NOMO-1 treated with dmso at 0.1 percent for 144 hours (cell line): ENCODE measurements around the gene BCAS3.

Source experiments
- DNase-seq: peaks from one replicate; lab custom pipeline; 2025; ENCODE audit not compliant: unreplicated experiment; lab: John Stamatoyannopoulos, UW

The BCAS3 gene

DNA sequence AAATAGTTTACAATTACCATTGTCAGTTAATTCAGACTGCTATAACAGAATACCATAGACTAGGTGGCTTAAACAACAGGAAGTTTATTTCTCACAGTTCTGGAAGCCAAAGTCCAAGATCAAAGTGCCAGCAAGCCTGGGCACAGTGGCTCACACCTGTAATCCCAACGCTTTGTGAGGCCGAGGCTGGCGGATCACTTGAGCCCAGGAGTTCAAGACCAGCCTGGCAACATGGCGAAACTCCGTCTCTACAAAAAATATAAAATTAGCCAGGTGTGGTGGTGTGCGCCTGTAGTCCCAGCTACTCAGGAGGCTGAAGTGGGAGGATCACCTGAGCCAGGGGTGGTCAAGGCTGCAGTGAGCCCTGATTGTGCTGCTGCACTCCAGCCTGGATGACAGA is 650.7 kb downstream of the BCAS3 start:
- DNase-seq = no peak

DNA sequence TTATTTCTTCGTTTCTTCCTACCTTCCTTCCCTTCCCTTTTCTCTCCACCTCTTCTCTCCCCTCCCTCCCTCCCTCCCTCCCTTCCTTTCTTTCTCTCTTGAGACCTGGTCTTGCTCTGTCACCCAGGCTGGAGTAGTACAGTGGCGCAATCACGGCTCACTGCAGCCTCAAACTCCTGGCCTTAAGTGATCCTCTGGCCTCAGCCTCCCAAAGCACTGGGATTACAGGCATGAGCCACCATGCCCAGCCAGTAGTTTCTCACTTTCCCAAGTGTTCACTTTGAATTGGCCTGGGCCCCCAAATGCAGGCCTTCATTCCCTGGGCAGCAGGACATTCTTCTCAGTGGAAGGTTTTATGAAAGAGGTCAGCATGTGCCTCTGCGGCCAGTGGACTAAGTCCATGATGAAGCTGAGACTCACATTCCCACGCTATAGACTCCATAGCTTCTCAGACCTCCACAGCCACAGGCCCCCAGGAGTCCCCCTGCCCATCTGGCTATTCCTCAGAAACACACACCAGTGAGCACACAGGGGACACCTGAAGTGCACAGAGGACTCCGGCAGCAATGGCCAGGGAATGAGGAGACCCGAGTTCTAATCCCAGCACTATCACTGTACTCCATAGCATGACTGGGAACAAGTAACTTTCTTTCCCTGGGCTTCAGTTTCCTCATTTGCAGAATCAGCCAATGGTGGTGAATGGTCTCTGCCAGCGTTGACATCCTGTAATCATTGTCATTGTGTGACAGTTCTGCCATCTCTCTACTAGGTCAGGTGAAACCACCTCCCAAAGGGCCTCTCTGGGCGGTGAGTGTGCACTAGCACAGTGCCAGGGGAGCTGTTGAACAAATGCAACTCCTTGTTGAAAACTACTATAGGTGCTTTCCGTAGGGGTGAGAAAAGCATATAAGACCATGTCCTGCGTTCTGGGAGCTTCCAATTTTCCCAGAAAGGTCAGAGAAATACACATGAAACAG is 652.8 kb downstream of the BCAS3 start:
- no peak for DNase-seq

DNA sequence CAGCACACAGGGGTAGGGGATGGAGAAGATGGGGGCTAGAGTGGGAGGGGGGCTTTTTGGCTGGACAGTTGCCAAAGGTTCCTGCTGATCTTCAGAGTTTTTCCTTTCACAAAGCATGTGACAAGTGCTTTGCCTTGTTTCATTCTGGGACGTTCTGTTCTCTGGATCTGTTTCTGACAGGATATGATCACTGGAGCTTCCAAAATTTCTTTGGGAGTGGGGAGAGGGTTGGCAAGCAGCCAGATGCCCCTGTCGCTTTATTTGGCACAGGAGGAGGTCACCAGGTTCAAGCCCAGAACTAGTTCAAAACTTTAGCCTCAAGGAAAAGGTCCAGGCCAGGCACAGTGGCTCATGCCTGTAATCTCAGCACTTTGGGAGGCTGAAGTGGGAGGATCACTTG is 653.5 kb downstream of the BCAS3 start:
- DNase-seq = no peak

DNA sequence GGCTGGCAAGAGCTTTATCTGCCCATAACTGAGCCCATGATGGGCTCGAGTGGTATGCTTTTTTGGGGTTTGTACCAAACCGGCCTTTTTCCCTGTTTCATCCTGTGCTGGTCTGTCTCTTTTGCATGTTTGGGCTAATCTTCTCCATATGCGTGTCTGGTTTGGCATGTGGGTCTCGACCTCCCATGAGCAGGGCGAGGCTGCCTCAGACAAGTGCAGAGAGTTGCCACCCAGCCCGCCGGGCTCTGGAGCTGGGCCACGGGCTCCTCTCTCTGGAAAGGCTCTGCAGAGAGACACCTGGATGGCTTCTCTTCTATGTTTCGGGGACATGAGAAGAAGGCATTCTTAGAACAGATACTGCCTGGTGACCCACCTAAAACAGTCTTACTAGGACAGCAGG is 654.2 kb downstream of the BCAS3 start:
- DNase-seq = no peak

DNA sequence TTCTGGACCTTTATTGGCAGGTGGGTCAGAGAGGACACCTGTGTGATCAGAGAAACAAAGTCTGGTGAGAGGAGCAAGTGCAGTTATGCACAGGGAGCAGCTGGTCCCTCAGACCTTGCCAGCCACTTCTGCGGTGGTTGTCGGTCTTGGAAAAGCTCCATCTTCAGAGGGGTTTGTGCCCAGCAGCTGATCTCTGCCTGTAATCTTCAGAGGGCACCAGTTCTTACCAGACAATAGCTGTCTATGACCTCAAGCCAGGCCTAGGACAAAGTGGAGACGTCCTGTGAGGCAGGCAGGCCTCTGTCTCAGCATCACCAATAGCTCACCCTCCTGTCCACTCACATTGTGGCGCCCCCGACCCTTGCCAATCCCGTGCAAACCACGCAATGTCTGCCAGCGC is 655.5 kb downstream of the BCAS3 start:
- DNase-seq = no peak

DNA sequence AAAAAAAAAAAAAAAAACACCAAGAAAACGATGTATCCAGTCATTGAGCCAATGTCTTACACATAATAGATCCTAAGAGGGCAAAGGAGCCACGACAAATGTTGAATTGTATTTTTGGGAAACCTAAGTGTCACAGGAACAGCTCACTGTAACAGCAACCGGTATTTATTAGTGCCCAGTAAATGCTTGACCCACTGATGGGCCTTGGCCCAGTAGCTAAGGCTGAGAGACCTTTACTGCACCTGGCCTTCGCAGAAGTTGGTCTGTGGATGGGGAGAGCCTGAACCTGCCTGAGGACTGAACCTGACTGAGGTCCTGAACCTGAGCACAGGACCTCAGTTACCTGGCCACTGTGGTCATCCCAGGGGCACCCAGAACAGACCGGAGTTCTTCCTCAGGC is 657.0 kb downstream of the BCAS3 start:
- DNase-seq = no peak

DNA sequence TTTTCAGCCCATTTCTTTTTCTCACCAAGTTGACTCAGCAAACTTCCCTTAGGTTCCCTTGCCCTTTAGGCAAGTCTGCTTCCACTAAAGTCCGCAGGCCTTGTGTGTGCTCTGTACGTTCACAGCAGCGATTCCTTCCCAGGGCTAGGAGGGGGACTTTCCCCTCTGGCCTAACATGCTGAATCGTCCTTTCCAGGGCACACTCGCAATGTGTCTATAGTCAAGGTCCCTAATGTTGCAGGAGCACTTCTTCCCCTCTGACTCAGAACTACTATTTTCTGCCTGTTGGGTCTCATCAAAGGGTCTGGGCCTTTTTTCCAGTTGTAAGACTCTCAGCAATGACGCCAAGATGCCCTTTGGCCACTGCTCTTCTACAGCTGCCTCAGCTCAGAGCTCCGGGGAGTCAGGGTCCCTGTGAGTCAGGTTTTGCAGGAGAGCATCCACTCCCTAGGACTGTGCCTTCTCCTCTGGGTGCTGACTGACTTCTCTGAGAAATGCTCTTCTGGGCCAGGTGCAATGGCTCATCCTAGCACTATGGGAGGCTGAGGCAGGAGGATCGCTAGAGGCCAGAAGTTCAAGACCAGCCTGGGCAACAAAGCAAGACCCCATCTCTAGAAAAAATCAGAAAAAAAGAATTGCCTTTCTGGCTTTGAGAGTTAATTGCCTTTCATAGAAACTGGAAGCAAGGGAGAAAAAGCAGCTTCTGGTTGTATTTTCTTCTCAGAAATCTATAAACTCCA is 657.6 kb downstream of the BCAS3 start:
- no peak for DNase-seq

DNA sequence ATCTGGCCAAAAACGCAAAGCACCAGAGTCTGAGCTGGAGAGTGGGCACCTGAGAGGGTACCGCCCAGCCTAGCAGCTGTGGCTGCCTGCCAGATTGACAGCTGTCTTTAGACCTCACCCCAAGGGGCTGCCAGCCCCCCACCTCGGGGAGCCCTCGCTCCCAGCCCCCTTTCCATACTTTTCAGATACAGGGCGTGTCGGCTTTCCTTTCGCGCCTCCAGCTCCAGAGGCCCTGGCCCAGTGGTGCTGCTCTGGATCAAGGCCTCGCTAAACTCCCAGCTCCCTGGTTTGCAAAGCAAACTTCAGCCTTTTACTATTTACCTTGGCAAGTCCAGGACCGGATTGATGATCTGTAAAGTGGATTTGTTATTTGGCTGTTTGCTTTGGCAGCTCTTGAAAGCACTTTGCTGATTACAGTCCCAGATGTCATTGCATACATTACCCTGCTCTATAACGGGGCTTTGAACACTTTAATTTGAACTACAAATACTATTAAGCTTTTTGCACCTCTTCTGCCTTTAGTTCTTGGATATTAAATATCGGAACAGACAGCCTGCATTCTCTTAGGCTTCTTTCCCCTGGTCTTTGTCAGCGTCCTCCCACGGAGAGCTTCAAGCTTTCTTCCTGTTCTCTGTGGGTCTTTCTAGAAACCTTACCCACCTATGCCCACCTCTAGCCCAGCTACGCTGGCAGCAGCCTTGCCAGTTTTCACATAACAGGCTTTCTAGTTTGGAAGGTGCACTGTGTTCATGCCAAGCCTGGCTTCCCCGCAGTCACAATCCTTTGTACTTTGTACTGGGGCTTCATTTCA is 658.4 kb downstream of the BCAS3 start:
- DNase-seq = no peak

DNA sequence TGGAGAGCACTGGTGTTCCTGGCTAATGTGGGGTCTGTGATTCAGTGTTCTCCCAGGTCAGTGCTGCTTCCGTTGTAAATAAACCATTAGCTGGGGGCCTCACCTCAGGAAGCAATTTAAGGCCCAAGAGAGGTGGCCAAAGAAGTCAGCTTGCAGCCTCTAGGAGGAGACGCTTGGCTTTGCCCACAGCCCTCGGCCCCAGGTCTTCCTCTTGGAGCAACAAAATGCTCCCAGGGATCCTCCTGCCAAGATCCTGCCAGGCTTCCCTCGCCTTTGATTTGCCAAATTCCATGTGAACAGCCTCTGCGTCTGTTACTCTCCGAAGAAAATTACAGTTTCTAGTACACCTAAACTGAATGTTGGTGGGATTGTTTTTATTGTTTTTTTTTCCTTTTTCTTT is 659.6 kb downstream of the BCAS3 start:
- no peak for DNase-seq

DNA sequence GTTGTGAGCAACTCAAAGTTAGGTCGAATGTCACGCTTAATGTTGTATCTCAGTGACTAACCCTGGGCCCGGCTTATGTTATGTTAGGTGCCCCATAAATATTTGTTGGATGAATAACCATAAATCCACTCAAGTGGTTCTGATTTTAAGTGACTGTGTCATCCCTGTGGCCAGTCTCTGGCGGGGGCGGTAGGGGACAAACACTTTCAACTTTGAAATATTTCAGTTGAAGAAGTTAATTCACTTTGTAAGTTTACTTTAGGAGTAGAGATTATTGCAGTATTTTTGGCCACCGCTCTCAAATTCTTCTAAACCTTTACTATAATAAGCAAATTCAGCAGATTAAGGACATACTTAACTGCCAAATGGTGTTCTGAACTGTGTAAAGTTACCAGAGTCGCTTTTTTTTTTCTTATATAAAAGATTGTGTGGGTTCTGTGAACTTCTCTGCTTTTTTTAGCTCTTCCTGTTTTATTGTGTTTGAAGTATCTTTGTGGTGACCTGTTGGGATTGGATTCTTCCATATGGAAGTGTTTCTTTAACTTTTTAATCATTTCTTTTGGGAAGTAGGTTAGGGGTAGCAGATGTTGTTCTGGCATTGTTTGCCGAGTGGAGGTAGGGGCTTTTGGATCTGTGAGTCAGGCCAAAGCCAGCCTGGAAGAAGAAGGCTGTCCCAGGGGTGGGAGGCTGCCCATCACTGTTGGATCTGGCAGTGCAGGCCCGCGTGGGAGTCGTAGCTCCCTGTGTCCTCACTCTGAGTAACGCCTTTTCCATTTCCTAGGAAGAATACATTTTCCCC is 660.5 kb downstream of the BCAS3 start:
- DNase-seq = no peak

DNA sequence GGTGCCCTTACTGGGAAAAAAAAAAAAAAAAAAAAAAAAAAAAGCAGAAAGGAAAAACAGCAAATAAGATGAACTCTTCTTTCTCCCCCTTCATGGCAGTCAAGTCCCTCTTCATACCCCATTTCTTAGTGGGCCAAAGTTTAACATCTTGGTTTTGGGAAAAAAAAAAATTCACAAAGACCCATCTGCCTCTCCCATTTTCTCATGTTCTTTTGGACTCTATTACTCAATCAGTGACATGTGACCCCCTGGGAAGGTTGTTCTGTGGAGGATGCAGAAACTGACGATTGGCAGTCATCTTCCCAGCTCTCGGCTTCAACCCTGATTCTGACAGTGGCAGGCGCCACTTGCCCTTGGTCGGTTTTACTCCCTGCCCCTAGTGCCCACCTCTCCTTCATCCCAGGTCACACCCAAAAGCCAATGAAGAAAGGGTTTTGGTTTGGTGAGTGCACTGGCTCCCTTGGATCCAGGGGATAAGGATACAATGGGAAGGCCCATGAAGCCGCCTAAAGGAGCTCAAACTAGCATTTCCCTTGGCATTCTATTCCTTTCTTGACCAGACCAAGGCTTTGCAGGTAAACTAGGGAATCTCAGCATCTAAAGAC is 661.3 kb downstream of the BCAS3 start:
- DNase-seq = no peak

DNA sequence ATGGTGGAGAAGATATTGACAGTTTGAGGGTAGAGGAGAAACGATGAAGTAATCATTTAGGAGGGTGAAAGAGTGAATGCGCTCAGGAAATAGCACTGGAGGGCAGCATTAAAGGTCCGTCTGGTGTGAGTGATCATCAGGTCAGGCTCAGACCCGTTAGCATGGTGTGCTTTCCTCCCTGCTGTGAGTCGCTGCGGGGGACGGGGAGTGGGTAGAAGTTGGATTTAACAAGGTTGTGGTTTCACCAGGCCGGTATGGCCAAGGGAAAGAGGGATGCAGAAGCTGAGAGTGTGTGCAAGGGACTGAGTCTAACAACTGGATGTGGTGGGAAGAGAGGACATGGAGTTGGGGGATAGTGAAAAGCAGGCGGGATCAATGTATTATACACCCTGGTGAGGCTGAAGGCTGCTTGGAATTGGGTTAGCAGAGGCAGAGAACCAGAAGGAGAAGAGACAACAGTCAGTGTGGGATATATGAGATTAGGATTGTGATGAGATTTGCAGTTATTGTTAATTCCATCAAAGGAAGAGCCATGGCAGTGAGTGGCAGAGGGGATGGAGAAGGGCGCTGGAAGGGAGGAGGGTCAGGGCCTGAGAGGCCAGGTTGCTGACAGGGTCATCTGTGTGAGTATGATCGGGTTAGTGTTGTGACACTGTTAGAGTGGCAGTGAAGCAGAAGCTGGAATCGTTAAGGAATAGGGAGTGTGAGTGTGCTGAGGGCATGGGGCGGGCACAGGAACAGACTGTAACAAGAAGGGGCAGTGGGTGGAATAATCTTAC is 663.0 kb downstream of the BCAS3 start:
- DNase-seq = no peak

DNA sequence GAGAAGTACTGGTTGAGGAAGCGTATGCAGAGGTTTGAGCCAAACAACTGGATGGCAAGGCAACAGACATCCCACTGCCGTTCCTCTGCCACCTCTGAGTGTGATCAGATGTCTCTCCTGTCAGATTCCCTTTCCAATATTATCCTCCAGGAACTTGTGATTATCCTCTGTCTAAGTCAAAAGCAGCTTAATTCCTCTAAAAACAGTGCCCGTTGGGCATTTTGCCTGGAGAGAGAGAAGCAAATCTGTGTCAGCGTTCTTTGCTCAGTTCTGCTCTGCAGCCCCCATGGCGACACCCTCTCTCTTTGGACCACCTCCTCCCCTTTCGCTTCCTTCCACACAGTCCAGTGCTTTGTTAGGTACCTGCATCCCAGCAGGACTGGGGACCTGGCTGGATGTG is 665.9 kb downstream of the BCAS3 start:
- DNase-seq = no peak

DNA sequence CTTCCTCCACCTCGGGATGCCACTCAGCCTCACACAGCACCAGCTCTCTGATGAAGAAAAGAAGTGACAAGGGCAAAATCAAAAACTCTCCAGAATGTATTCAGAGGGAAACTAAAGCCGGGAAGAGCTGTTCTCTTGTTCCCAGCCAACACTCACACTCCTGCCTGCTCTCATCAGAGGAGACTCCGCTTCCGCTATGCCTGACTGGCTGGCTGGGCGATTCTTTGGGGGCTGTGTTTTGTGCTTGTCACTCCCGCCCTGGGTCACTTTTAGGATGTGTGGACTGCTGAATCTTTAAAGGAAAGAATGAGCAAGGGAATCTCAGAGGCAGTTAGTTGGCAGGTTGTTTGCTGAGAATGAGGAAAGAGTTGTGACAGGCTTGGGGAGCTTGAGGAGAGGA is 667.4 kb downstream of the BCAS3 start:
- no peak for DNase-seq

DNA sequence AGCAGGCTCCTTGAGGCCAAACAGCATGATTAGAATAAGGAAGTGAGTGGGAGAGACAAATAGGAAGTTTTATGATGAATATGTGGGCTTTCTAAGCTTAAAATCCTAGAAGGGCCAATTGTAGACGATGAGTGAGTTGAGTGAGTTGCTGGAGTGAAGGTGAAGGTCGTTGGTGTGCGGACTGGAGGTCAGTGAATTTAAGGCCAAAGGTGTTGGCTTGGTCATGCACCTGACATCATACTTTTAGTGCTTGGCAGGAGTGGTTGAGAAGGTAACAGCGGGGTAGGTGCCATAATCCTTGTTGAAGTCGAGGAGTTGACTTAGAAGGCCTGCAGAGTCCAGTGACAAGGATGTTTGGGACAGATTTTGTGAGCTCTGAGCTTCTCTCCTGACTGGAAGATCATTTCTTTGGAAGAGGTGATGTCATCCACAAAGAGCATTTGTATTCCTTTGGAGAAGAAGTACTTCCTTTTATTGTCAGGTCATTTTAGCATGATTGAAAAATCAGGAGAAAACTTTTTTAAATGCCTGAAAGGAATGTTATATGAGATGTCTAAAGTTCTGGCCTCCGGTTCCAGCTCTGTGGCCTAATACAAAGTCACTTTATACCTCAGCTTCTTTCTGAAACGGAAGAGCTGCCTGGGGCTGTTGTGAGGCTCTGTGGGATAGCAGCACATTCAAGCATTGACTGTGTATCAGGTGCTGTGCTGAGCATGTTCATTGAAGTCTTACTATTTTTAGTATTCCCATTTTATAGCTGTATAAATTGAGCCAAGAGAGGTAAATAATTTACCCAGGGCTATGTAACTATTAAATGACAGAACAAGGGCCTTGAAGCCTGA is 668.4 kb downstream of the BCAS3 start:
- no peak for DNase-seq

DNA sequence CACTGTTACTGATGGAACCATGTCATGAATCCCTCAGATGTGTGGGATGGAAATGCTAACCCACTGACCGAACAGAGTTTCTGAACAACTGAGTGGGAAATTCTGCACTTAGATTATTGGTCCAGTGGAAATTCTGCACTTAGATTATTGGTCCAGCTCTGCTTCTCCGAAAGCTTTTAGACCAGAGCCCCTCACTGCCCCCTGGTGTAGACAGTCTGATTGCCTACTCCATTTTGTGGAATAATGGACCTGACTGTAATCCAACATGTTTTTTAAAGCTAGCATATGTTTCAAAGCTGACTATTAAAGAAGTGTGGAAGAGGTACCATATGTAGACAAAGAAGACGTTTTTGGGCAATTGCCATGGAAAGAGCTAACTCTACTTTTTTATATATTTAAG is 671.7 kb downstream of the BCAS3 start:
- DNase-seq = no peak

DNA sequence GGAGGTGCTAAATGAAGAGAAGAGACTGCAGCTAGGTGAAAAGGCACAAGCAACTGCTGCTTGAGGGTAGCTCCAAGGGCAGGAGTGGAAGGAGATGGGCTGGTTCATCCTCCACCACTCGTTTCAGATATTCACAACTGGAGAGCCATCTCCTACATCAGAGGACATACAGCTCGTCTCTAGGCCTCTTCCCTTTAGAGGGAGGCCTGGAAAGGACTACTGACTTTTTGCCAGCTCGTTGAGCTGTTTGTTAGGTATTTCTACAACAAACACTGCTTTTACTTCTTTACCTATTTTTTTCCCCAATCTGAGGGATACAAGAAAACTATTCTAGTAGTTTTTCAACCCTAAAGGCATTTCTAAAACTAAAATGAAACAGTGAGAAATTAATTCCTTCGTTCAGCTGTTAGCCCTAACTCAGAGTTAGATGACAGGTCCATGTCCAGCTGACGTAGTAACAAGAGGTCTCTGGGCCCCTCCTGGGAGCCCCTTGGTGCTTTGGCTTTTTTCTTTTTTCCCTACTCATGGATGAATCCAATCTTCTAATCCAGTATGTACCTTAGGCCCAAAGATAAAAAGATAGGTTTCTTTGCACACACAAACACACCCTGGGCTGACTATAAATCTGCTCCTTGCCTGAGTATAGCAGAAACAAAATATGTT is 674.2 kb downstream of the BCAS3 start:
- DNase-seq = no peak

DNA sequence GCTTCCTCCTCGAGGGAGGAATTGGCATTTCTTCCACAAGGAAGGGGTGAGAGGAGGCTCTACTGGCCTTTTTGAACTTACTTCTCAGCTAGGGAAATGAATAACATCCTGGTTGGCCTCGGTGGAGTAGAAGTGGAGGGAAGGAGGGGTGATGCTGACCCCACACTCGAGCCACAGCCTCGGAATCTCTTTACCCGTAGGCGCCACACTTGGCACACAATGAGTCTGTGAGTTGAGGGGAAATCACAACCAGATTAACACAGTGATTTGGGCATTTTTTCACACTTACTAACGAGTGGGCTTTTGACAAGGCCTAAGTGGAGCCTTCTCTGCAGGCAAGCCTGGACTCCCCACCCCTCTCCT is 674.7 kb downstream of the BCAS3 start:
- DNase-seq = no peak
